HG03103 (cell line): ENCODE results near the gene P2RY11.

Source experiments
- ATAC-seq: cut with Tn5 transposase; IDR thresholded peaks from one replicate; pipeline ENCODE4 v1.9.1; 2021; ENCODE audit warnings: low read depth; ENCODE audit not compliant: unreplicated experiment

Gene P2RY11

DNA sequence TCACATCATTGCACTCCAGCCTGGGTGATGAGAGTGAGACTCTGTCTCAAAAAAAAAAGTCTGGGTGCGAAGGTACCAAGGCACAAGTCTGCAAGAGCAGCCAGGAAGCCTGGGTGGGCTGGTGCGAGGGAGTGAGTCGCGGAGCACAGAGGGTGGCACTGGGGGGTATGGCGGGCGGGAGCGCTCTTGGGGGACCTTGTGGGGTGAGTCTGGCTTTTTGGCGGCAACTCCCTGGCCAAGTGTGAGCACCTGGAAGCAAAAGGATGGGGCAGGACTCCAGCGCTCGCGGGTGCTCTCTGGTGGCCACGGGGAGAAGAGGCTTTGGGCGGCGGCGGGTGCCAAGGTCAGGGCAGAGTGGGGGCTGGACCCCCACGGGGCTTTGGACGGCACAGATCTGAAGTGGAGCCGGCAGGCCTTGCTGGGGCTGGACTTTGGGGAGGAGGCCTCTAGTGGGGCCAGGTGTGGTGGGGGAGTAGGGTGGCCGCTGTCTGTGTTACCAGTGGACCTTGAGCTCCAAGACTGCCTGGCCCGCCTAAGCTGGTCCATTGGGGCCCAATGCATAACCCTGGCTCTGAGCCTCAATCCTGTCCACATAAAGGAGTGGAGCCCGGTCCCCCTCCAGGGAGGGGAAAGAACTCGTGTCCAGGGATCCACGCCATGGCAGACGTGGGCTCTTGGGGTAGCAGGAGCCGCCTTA is 1.6 kb downstream of the P2RY11 start:
- no peak for ATAC-seq

DNA sequence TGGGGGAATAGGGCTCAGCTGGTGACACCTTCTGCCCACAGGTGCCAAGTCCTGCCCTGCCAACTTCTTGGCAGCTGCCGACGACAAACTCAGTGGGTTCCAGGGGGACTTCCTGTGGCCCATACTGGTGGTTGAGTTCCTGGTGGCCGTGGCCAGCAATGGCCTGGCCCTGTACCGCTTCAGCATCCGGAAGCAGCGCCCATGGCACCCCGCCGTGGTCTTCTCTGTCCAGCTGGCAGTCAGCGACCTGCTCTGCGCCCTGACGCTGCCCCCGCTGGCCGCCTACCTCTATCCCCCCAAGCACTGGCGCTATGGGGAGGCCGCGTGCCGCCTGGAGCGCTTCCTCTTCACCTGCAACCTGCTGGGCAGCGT is 2.1 kb downstream of the P2RY11 start:
- ATAC-seq, result no peak

DNA sequence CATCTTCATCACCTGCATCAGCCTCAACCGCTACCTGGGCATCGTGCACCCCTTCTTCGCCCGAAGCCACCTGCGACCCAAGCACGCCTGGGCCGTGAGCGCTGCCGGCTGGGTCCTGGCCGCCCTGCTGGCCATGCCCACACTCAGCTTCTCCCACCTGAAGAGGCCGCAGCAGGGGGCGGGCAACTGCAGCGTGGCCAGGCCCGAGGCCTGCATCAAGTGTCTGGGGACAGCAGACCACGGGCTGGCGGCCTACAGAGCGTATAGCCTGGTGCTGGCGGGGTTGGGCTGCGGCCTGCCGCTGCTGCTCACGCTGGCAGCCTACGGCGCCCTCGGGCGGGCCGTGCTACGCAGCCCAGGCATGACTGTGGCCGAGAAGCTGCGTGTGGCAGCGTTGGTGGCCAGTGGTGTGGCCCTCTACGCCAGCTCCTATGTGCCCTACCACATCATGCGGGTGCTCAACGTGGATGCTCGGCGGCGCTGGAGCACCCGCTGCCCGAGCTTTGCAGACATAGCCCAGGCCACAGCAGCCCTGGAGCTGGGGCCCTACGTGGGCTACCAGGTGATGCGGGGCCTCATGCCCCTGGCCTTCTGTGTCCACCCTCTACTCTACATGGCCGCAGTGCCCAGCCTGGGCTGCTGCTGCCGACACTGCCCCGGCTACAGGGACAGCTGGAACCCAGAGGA is 2.6 kb downstream of the P2RY11 start:
- ATAC-seq, result no peak

DNA sequence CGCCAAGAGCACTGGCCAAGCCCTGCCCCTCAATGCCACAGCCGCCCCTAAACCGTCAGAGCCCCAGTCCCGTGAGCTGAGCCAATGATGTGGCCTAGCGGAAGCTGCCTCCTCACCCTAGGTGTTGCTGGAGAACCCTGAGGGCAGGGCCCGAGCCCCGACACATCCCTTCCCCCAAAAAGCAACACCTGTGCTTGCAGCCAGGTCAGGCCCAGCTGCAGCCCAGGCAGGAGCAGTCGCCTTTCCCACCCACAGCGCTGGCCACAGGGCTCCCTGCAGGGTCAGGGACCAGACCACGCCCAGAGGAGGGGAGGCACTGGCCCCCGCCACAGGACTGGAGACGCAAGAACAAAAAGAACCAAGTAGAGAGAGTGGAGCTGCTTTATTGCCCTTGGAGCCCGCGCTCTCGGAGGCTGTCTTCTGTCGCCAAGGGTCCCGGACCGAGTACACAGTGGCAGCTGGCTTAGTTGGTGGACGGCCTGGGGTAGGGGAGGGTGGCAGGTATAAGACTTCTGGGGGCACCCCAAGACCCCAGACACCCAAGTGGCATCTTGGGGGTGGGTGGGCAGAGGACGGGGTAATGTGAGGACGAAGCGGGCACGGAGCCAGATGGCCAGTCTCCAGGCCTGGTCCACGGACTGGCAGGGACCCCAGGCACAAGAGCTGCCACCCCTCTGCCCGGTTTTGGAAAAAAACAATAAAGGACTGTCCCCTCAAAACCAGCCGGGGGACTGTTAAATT is 3.3 kb downstream of the P2RY11 start:
- no peak for ATAC-seq

DNA sequence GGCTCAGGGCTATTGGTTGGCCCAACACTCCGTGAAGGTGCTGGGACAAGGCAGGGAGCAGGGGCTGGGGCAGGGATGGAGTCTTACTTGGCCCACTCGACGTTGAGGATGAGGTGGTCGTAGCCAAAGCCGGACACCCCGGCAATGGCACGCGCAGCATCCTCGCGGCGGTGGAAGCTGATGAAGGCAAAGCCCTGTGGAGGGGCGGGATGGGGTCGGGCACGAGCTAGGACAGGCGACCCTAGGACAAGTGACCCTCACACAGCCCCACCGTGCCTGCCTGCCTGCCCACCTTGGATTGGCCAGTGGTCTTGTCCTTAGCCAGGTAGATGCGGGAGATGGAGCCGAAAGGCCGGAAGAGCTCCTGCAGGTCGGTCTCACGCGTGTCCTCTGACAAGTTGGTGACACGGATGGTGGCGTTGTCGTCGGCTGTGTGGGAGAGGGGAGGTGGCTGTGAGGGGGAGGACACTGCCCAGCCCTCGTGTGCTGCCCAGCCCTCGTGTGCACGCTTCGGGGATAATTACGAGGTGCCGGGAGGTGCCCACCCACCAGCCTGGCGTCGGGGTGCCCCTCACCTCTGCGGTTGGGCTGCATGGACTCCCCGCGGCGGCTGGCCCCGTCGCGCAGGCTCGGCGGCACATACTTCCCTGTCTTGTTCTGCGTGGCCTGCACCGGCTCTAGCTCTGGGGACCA is 4.0 kb downstream of the P2RY11 start:
- ATAC-seq, result no peak

DNA sequence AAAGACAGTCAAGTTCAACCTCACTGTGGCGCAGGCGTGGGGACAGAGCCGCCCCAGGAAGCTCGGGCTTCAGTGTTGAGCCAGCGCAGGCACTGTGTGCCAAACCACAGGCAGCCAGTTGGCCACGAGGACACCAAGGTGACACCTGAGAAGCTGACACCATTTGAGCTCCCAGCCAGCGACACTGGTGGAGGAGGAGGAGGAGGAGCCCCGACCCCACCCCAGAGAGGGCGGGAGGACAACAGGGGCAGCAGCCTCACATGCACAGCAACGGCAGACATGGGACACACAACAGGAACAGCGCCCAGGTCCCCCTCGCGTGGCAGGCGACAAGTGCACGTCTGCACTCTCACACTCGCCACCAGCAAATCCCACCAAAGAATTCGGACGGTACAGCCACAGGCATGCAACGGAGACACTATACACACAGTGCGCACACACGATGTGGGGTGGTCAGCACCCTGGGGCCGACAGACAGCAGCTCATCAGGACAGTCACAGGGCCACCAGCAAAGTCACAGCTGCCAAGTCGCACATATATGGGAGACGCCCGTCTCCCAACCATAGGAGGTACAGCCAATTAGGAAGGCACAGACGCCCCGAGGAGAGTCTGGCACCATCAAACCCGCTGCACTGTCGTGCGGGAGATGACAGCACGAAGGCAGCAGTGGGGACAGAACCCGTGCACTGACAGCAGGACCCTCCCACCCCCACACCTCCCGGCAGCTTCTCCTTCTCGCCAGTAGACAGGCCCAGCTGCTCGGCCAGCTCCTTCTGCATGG is 4.8 kb downstream of the P2RY11 start:
- ATAC-seq, result no peak

DNA sequence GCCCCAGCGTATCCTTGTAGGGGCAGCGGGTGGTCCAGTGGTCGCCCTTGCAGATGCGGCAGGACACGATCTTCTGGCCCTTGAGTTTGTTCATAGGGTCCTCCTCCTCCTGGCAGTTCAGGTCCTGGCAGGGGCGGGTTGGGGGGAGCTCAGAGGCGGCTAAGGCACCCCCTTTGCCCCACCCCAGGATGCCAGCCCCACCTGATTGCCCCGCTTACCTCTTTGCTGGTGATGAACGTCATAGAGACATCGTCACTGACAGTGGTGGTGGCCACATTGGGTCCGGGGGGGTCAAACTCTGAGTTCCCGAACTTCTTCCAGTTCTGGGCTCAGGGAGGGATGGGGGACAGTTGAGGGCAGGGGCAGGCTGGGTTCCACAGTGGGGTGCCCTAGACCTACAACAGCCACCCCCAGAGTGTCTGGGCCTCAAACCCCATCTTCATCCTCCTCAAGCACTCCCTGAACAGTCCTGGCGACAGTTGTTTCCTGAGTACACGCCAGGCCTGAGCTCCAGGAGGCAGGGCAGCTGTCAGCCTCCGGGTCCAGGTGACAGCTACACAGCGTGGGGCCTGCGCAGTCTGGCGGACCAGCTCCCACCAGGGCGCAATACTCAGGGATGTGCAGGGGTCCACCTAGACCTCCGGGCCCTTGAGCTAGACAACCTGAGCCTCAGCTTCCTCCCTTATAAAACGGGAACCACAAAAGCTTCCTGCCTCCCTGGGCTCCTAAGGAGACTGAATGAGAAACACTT is 5.5 kb downstream of the P2RY11 start:
- no peak for ATAC-seq

DNA sequence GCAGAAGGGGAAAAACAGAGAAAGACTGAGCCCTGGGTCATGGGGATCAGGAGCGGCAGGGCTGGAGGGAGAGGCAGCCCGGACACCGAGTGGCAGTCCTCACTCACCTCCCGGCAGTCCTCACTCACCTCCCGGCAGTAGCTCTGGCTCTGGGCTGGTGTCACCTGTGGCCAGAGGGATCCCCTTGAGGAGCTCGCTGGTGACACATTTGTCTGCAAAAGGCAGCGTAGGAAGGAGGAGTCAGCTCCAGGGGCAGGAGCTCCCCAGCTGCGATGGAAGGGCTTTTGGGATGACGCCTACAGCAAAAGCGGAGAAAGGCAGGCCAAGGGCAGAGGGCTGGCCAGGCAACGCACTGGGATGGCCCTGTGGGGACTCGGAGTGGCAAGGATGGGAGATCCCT is 7.5 kb downstream of the P2RY11 start:
- no peak for ATAC-seq

DNA sequence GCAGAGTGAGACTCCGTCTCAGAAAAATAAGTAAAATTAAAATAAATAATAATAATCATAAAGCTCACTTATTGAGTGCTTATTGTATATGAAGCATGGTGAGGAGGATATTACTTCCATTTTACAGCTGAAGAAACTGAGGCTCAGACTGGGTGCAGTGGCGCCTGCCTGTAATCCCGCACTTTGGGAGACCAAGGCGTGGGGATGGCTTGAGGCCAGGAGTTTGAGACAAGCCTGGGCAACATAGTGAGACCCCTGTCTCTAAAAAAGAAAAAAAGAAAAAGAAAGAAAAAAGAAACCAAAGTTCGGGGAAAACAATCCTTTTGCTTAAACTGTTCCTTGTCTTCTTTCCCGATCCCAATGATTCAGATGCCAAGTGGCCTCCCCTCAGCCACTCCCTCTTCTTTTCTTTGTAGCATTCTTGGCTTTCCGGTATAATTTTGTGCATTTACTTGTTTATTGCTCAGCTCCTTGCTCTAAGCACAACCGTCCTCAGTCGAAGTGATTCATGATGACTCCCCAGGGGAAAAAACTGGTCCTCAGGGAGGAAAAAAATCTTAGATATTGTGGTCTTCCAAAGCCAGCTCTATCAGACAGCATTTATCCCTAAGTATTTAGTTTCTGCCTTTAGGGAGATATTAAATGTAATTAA is 9.2 kb downstream of the P2RY11 start:
- no peak for ATAC-seq

DNA sequence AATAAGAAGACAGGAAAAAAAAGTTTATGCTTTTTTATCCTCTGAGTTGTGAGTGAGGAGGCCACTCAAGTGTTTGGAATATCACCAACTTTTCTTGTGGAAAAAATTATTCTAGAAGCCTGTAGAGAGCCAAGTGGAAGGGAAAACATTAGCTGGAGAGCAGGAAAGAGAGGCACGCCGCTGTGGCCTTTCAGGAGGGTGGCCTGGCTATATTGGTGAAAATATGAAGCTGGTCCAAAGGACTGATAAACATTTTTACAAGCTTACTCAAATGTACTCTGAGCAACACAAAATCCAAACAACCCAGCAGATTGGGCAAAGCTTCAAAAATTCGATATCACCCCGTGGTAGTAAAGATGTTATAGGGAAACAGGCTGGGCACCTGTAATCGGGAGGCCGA is 10.6 kb downstream of the P2RY11 start:
- ATAC-seq, result no peak

DNA sequence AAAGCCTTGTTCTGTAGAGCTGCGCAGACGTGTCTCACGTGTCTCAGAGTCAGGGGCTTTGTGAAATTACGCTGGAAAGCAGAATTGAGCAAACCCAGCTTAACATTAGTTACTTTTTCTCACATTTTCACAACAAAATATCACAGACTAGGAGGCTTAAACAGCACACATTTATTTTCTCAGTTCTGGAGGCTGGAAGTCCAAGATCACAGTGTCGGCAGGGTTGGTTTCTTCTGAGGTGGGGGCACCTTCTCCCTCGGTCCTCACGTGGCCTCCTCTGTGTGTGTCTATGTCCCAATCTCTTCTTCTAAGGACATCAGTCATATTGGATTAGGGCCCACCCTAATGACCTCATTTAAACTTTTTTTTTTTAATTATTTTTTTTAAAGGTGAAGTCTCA is 12.9 kb downstream of the P2RY11 start:
- ATAC-seq, result no peak

DNA sequence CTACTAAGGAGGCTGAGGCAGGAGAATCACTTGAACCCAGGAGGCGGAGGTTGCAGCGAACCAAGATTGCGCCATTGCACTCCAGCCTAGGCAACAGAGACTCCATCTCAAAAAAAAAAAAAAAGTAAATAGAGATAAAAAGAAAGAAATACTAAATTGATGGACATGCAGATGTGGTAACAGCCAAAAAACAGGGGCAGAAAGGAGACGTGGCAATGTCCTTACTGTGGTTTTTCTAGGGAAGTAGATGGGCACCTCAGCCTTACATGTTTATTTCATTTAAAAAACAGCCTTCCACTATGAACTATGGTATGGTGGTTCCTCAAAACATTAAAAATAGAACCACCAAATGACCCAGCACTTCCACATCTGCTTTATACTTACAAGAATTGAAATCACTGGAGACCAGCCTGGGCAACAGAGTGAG is 14.7 kb downstream of the P2RY11 start:
- no peak for ATAC-seq

DNA sequence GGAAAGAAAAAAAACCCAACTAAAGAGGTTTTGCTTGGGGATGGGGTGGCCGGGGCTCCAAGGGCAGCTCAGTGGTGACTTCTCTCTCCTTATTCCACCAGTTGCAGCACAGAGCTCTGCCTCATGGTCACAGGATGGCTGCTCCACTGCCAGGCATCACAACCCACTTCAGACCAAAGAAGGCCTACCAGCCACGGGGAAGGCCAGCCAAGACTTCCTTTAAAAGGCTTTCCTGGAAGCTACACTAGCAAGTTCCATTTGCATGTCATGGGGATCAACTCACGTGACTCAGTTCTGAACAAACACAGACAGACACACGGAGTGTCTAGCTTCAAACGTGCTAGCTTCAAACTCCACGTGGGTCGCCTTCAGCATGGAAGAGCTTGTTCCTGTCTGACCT is 21.4 kb downstream of the P2RY11 start:
- ATAC-seq, result no peak

DNA sequence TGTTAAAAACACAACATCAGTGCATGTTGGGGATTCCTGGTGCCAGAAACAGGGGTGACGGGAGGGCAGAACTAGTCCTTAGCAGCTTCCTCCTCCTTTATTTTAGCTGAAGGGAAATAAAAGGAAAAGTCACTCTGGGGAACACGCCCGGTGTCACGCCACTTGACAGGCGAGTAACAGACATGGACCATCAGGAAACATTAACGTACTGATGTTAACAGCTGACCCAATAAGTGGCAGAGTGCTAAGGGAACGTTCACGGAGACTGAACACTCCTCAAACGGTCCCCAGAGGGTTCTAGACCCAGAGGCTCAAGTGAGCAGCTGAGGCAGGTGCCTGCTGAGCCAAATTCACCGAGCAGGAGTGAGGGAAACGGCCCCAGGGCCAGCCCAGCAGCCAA is 22.1 kb downstream of the P2RY11 start:
- ATAC-seq, result no peak

DNA sequence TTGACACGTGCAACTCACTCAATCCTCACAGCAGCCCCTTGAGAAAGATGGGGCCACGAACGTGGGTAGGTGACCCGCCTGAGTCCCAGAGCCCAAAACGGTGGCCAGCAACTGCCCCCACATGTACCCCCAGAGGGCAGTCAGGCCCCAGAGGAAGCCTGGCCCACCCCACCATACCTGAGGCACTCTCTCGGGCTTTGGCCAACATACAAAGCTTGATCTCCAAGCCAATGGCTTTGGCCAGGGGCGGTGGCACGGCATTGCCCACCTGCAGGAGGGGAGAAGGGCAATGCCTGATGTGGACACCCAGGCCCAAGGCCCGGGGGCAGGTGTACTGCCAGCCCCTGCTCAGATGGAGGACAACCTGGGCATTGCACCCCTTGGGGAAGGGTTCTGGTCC is 22.5 kb downstream of the P2RY11 start:
- no peak for ATAC-seq

DNA sequence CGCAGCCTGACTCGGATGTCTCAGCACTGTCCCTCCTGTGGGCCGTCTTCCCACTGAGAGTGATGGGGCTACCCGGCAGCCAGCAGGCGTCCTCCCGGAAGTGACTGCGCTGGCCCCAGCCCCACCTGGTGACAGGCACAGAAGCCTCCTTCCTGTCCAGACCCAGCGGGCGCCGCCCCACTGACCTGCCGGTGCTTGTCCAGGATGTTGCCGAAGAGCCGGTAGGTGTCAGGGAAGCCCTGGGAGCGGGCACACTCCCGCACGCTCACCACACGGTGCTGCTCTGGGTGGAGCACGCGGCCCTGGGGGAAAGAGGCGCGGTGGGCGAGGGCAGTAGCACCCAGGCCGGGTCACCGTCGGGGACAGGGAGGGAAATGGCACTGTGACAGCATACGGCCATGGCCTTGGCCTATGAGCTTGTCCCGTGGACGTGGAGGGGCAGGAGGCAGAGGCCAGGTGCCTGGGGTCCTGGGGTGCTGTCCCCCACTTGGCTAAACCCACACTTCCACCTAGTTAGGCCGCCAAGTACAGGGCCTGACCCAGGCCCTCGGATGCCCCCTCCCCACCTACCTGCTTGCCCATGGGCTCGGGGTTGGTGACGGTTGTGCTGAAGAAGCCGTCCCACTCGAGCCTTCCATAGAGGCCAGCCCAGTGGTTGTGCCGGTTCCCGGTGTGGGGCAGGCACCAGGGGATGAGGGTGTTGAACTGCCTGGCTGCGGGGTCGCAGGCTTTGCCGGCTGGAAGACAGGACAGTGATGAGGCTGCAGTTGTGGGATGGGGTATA is 24.2 kb downstream of the P2RY11 start:
- no peak for ATAC-seq

DNA sequence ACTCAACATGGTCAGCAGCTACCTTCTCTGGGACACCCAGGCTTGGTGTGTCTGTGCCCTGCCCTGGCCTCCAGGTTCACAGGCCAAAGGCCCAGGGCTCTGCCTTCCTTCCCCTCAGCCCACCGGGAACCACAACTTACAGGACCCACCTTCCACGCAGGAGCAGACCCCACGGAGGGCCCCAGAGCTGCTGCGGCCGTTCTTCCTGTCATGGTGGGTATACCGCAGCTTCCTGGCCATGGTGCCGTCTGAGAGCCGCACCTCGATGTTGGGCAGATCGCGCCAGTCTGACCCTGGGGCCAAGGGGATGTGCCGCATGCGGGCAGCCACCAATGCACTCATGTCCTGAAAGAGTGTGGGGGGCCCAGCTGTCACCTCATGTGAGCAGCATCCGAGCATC is 25.4 kb downstream of the P2RY11 start:
- ATAC-seq, result no peak
